ENCODE measurements around the gene FH. TPM values are rescaled to one million over a fixed set of nuclear protein-coding genes. Genes with fewer than 3 reads are reported as not detected.

The FH gene
- total RNA-seq, 1 experiment from 2014 or later = 108 TPM

DNA sequence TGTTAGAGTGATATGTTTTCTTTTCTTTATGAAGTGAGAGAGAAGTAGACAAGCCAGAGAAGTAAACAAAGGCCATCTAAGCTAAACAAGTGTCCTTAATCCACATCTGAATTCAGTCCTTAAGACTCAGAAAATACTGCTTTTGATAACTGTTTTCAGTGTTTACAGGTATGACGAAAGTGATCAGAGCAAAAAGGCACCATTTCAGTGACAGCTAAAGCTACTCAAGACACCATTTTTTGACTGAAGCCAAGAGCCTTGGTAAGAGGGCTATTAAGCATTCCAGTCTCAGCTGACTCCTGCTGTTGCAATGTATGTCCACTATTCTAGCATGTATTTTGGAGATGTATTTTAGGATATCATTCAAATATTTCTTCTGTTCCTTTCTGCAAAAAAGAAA lies 16.7 kb upstream of the FH start:
- Mint-ChIP-seq H3K27ac (ENCODE audit: unreplicated experiment) (no peak overlapping the region), H3K9me3 (ENCODE audit: unreplicated experiment) (no peaks in the 10 kb centered on the region), H3K27me3 (ENCODE audit: insufficient read depth, unreplicated experiment) (peaks cover 17% of the 10 kb centered on the region), H3K36me3 (ENCODE audit: insufficient read depth, unreplicated experiment) (peaks cover 4% of the 10 kb centered on the region), H3K4me3 (ENCODE audit: unreplicated experiment) (no peak overlapping the region), H3K4me1 (ENCODE audit: low read depth, unreplicated experiment) (peaks cover 6% of the 10 kb centered on the region)
- Histone ChIP-seq H3K4me3 (ENCODE audit: low read depth, low read length) (no peak overlapping the region), H3K9me3 (no peaks in the 10 kb centered on the region), H3K36me3 (ENCODE audit: control insufficient read depth, insufficient read depth, low read length) (no peaks in the 10 kb centered on the region), H3K4me1 (no peaks in the 10 kb centered on the region), H3K27me3 (replicated peaks; ENCODE audit: control insufficient read depth, insufficient read depth, low read length) (no peaks in the 10 kb centered on the region)
- TF ChIP-seq, protein P1, sequence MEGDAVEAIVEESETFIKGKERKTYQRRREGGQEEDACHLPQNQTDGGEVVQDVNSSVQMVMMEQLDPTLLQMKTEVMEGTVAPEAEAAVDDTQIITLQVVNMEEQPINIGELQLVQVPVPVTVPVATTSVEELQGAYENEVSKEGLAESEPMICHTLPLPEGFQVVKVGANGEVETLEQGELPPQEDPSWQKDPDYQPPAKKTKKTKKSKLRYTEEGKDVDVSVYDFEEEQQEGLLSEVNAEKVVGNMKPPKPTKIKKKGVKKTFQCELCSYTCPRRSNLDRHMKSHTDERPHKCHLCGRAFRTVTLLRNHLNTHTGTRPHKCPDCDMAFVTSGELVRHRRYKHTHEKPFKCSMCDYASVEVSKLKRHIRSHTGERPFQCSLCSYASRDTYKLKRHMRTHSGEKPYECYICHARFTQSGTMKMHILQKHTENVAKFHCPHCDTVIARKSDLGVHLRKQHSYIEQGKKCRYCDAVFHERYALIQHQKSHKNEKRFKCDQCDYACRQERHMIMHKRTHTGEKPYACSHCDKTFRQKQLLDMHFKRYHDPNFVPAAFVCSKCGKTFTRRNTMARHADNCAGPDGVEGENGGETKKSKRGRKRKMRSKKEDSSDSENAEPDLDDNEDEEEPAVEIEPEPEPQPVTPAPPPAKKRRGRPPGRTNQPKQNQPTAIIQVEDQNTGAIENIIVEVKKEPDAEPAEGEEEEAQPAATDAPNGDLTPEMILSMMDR (IDR thresholded peaks at IDR 0.05; ENCODE audit: insufficient read depth in 1 of 2, low read depth in 1 of 2, low read length in 1 of 2, severe bottlenecking in 1 of 2, unreplicated experiment in 1 of 2) = no peak
- intact Hi-C loops (cut with micrococcal nuclease; ENCODE audit: unreplicated experiment) = no loop called here
- BruUV-seq (replicated peaks) = no TSS peak
- ChIA-PET POLR2A (no interaction called here), CTCF (no interaction called here)
- no peak for DNase-seq

DNA sequence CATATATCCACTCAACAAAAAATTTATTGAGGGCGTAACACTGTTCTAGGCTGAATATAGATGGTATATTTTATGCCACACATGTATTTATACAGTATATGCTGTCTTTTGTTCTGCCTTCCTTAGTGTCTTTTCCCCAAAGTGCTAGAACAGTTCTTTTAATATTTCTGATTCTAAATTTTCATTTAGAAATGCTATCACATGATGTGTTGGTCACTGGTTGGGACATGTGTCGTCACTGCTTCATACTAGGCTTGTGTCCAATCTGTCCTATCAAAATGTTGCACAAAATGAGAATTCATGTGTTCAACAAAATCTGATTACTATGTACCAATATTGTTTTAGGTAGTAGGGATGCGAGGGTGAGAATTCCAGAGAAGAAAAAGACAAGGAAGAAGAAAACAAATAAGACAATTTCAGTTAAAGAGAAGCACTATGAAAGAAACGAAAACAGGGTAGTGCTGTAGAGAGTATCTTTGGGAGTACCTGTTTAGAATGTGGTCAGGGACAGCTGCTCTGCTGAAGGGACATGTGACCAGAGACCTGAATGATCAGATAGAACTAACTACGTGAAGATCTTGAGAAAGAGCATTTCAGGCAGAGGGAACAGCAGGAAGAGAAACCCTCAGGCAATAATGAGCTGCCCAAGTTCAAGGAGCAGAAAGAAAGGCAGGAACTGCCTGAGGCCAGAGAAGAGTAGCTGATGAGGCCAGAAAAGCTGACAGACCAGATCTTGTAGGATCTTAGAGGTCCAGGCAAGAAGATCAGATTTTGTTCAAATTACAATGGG lies 14.0 kb upstream of the FH start:
- H3K4me3 ChIP-seq (ENCODE audit: low read depth, low read length) = no peak overlapping the region
- ChIA-PET POLR2A (no interaction called here), CTCF (interaction anchor here (0.7 to 1.4 kb wide), 2 partner anchors 13 to 77 kb away, joined by 3 to 4 read pairs; no protein-coding TSS in a partner anchor)
- Mint-ChIP-seq H3K4me3 (ENCODE audit: unreplicated experiment) (no peak overlapping the region), H3K4me1 (ENCODE audit: low read depth, unreplicated experiment) (peaks cover 13% of the 10 kb centered on the region), H3K9me3 (ENCODE audit: unreplicated experiment) (no peaks in the 10 kb centered on the region), H3K36me3 (ENCODE audit: insufficient read depth, unreplicated experiment) (peaks cover 6% of the 10 kb centered on the region), H3K27ac (ENCODE audit: unreplicated experiment) (no peak overlapping the region), H3K27me3 (ENCODE audit: insufficient read depth, unreplicated experiment) (peaks cover 11% of the 10 kb centered on the region)
- intact Hi-C loops (cut with micrococcal nuclease; ENCODE audit: unreplicated experiment) = no loop called here
- BruUV-seq (replicated peaks) = no TSS peak
- H3K27me3 ChIP-seq (replicated peaks; ENCODE audit: control insufficient read depth, insufficient read depth, low read length) = no peaks in the 10 kb centered on the region
- H3K36me3 ChIP-seq (ENCODE audit: control insufficient read depth, insufficient read depth, low read length) = no peaks in the 10 kb centered on the region
- no peaks in the 10 kb centered on the region for H3K4me1 ChIP-seq
- no peak for DNase-seq
- TF ChIP-seq, protein P1 (IDR thresholded peaks at IDR 0.05; ENCODE audit: insufficient read depth in 1 of 2, low read depth in 1 of 2, low read length in 1 of 2, severe bottlenecking in 1 of 2, unreplicated experiment in 1 of 2) = no peak
- H3K9me3 ChIP-seq = no peaks in the 10 kb centered on the region

DNA sequence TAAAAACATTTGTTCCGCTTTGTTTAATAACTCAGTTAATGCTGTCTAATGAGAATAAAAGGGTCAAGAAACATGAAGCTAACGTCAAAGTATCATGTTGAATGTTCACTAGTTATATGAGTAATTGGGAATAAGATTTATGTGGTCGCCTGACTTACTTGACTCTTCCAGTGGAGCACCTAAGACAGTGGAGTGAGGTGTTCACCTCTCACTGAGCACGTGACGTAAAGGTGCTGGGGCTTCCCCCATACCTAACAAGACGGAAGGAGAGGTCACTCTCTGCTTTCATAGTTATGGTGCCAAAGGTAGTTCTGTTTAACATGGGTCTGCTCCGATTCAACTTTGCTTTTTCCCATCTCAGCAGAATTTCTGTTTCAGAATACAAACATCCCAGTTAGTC lies 13.3 kb upstream of the FH start:
- H3K27ac Mint-ChIP-seq (ENCODE audit: unreplicated experiment) = no peak overlapping the region
- peaks cover 6% of the 10 kb centered on the region for H3K36me3 Mint-ChIP-seq (ENCODE audit: insufficient read depth, unreplicated experiment)
- Histone ChIP-seq H3K9me3 (no peaks in the 10 kb centered on the region), H3K4me1 (no peaks in the 10 kb centered on the region), H3K27me3 (replicated peaks; ENCODE audit: control insufficient read depth, insufficient read depth, low read length) (no peaks in the 10 kb centered on the region), H3K36me3 (ENCODE audit: control insufficient read depth, insufficient read depth, low read length) (no peaks in the 10 kb centered on the region), H3K4me3 (ENCODE audit: low read depth, low read length) (no peak overlapping the region)
- BruUV-seq (replicated peaks) = no TSS peak
- intact Hi-C loops (cut with micrococcal nuclease; ENCODE audit: unreplicated experiment) = no loop called here
- H3K9me3 Mint-ChIP-seq (ENCODE audit: unreplicated experiment) = no peaks in the 10 kb centered on the region
- TF ChIP-seq, protein P1 (IDR thresholded peaks at IDR 0.05; ENCODE audit: insufficient read depth in 1 of 2, low read depth in 1 of 2, low read length in 1 of 2, severe bottlenecking in 1 of 2, unreplicated experiment in 1 of 2) = no peak
- POLR2A ChIA-PET = no interaction called here
- peaks cover 13% of the 10 kb centered on the region for H3K27me3 Mint-ChIP-seq (ENCODE audit: insufficient read depth, unreplicated experiment)
- no peak overlapping the region for H3K4me3 Mint-ChIP-seq (ENCODE audit: unreplicated experiment)
- CTCF ChIA-PET = no interaction called here
- no peak for DNase-seq
- peaks cover 13% of the 10 kb centered on the region for H3K4me1 Mint-ChIP-seq (ENCODE audit: low read depth, unreplicated experiment)

Data from Caco-2 (cell line).